ENCODE data around the gene SRPK2.
"Not testable (repeated sequence)": the region's sequence is repeated elsewhere in the genome, so short reads cannot be mapped to it uniquely, and the experiment has no call there.

Gene SRPK2

GRCh38 chr7:105325216-105325904 is 63.4 kb downstream of the SRPK2 start:
- H2AFZ ChIP-seq (ENCODE audit: low read length) = no peak overlapping the region
- H3K9me3 ChIP-seq (ENCODE audit: insufficient read depth, low read depth, low read length) = no peaks in the 10 kb centered on the region
- H3K9ac ChIP-seq (ENCODE audit: low read depth, low read length, poor library complexity, severe bottlenecking) = no peak overlapping the region
- H3F3A ChIP-seq (ENCODE audit: low read depth) = no peaks in the 10 kb centered on the region
- no peaks in the 10 kb centered on the region for H3K9me2 ChIP-seq (replicated peaks; ENCODE audit: low read depth, low read length)
- H3K79me2 ChIP-seq (ENCODE audit: insufficient read depth, low read length) = peaks cover 87% of the 10 kb centered on the region
- peaks cover 8% of the 10 kb centered on the region; the same call in 1 of the 2 replicates for H3K36me3 ChIP-seq (ENCODE audit: insufficient read depth, low read length)
- H3K4me1 ChIP-seq (ENCODE audit: insufficient read depth, low read length, poor library complexity, severe bottlenecking) = peaks cover 16% of the 10 kb centered on the region
- no peak overlapping the region for H3K4me3 ChIP-seq (ENCODE audit: low read length, poor library complexity, severe bottlenecking)
- H3K4me2 ChIP-seq (ENCODE audit: low read depth, low read length, poor library complexity, severe bottlenecking) = no peak overlapping the region
- no peaks in the 10 kb centered on the region for H3K27me3 ChIP-seq (ENCODE audit: insufficient read depth, low read length, poor library complexity, severe bottlenecking)
- H4K20me1 ChIP-seq (ENCODE audit: insufficient read depth, low read length, poor library complexity, severe bottlenecking) = peaks cover 23% of the 10 kb centered on the region
- TF ChIP-seq EZH2phosphoT487 (IDR thresholded peaks at IDR 0.05; ENCODE audit: borderline replicate concordance) = no peak
- TF ChIP-seq, protein P1, sequence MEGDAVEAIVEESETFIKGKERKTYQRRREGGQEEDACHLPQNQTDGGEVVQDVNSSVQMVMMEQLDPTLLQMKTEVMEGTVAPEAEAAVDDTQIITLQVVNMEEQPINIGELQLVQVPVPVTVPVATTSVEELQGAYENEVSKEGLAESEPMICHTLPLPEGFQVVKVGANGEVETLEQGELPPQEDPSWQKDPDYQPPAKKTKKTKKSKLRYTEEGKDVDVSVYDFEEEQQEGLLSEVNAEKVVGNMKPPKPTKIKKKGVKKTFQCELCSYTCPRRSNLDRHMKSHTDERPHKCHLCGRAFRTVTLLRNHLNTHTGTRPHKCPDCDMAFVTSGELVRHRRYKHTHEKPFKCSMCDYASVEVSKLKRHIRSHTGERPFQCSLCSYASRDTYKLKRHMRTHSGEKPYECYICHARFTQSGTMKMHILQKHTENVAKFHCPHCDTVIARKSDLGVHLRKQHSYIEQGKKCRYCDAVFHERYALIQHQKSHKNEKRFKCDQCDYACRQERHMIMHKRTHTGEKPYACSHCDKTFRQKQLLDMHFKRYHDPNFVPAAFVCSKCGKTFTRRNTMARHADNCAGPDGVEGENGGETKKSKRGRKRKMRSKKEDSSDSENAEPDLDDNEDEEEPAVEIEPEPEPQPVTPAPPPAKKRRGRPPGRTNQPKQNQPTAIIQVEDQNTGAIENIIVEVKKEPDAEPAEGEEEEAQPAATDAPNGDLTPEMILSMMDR (conservative IDR thresholded peaks at IDR 0.05; ENCODE audit: low read length) = no peak

- Histone ChIP-seq H4K20me1 (ENCODE audit: insufficient read depth, low read length, poor library complexity, severe bottlenecking) (peaks cover 30% of the 10 kb centered on the region), H3K4me1 (ENCODE audit: insufficient read depth, low read length, poor library complexity, severe bottlenecking) (peaks cover 16% of the 10 kb centered on the region), H3K79me2 (ENCODE audit: insufficient read depth, low read length) (peaks cover 89% of the 10 kb centered on the region)
- not testable (repeated sequence) for H3K9me3 ChIP-seq (ENCODE audit: insufficient read depth, low read depth, low read length); H3K9me2 ChIP-seq (replicated peaks; ENCODE audit: low read depth, low read length); H3K4me2 ChIP-seq (ENCODE audit: low read depth, low read length, poor library complexity, severe bottlenecking); H3K4me3 ChIP-seq (ENCODE audit: low read length, poor library complexity, severe bottlenecking); H3F3A ChIP-seq (ENCODE audit: low read depth); H3K36me3 ChIP-seq (ENCODE audit: insufficient read depth, low read length); H3K9ac ChIP-seq (ENCODE audit: low read depth, low read length, poor library complexity, severe bottlenecking); H2AFZ ChIP-seq (ENCODE audit: low read length); H3K27me3 ChIP-seq (ENCODE audit: insufficient read depth, low read length, poor library complexity, severe bottlenecking)
Observed at GRCh38 chr7:105324606-105325005, 64.1 kb downstream of the SRPK2 start.

DNA sequence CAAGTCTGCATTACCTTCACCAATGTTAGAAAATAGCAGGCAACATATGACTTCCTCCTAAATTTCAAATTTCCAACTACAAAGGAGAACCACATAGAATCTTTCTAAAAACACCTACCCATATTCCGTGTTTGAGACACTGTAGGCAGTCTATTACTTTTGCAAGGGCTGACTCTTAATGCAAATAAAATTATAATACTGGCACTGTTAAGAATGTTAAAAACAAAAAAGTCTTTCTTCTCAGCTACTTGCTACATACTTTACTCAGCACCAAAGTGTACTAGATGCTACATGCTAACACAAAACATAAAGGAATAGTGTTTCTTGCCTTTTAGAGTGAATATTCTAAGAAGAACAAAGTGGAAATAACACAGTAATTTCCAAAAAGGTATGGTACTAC is 65.4 kb downstream of the SRPK2 start:
- Histone ChIP-seq H2AFZ (ENCODE audit: low read length) (no peak overlapping the region), H3K4me2 (ENCODE audit: low read depth, low read length, poor library complexity, severe bottlenecking) (no peak overlapping the region), H3F3A (ENCODE audit: low read depth) (no peaks in the 10 kb centered on the region), H3K79me2 (ENCODE audit: insufficient read depth, low read length) (peaks cover 93% of the 10 kb centered on the region), H4K20me1 (ENCODE audit: insufficient read depth, low read length, poor library complexity, severe bottlenecking) (peaks cover 30% of the 10 kb centered on the region), H3K36me3 (ENCODE audit: insufficient read depth, low read length) (peaks cover 8% of the 10 kb centered on the region; the same call in 1 of the 2 replicates), H3K9me3 (ENCODE audit: insufficient read depth, low read depth, low read length) (no peaks in the 10 kb centered on the region), H3K4me3 (ENCODE audit: low read length, poor library complexity, severe bottlenecking) (no peak overlapping the region), H3K9ac (ENCODE audit: low read depth, low read length, poor library complexity, severe bottlenecking) (no peak overlapping the region), H3K9me2 (replicated peaks; ENCODE audit: low read depth, low read length) (no peaks in the 10 kb centered on the region), H3K27me3 (ENCODE audit: insufficient read depth, low read length, poor library complexity, severe bottlenecking) (no peaks in the 10 kb centered on the region), H3K4me1 (ENCODE audit: insufficient read depth, low read length, poor library complexity, severe bottlenecking) (peaks cover 16% of the 10 kb centered on the region)
- TF ChIP-seq EZH2phosphoT487 (IDR thresholded peaks at IDR 0.05; ENCODE audit: borderline replicate concordance) = no peak
- TF ChIP-seq, protein P1 (conservative IDR thresholded peaks at IDR 0.05; ENCODE audit: low read length) = no peak

Measured in Loucy (cell line).